ENCODE results near the gene EMC10. TPM values are rescaled to one million over a fixed set of nuclear protein-coding genes. Genes with fewer than 3 reads are reported as not detected.

Gene EMC10
- total RNA-seq, 2 experiments from 2014 or later: 80.0 to 80.3 TPM

GRCh38 chr19:50475101-50475568 lies 1.2 kb upstream of the EMC10 start:
- Histone ChIP-seq H3K4me3 (ENCODE audit: low read length) (no peak overlapping the region), H3K36me3 (ENCODE audit: insufficient read depth, low read length) (peaks cover 22% of the 10 kb centered on the region), H3K9me3 (ENCODE audit: control insufficient read depth in 1 of 2, insufficient read depth in 1 of 2, low read length in 2 of 2) (peaks cover 0 to 6% of the 10 kb centered on the region in 2 experiments), H3K27me3 (ENCODE audit: control insufficient read depth in 1 of 2, insufficient read depth in 2 of 2, low read length in 2 of 2) (no peaks in the 10 kb centered on the region), H3K4me1 (ENCODE audit: insufficient read depth, low read length) (peaks cover 43% of the 10 kb centered on the region), H3K27ac (ENCODE audit: low read depth in 1 of 2, low read length in 2 of 2) (no peak overlapping the region)
- no peak for TF ChIP-seq CTCF (IDR thresholded peaks at IDR 0.05)
- ATAC-seq (ENCODE audit: poor library complexity) (no peak), DNase-seq (peak in 1 of 14 experiments; percentile 38)
- ChIA-PET POLR2A (interaction anchor here (0.9 to 1.3 kb wide), 2 partner anchors 36 to 117 kb away, joined by 3 to 4 read pairs; partner anchors contain the start of gene JOSD2), CTCF (no interaction called here)
- H3K9me3 Mint-ChIP-seq: no peaks in the 10 kb centered on the region
- H3K36me3 Mint-ChIP-seq (ENCODE audit: low read depth): peaks cover 37% of the 10 kb centered on the region
- H3K27ac Mint-ChIP-seq: peak overlapping the region; percentile 95
- intact Hi-C loops (cut with DNase I, micrococcal nuclease): loop anchor here in 1 of 2 experiments (5.0 kb wide), 1 partner anchor 108 kb away; the partner anchor contains the start of gene NAPSA
- H3K27me3 Mint-ChIP-seq: no peaks in the 10 kb centered on the region
- H3K4me3 Mint-ChIP-seq: peak overlapping the region; percentile 95
- peaks cover 22% of the 10 kb centered on the region for H3K4me1 Mint-ChIP-seq (ENCODE audit: low read depth)

GRCh38 chr19:50475736-50476223 lies 527 bp upstream of the EMC10 start:
- Mint-ChIP-seq H3K4me1 (ENCODE audit: low read depth) (peaks cover 22% of the 10 kb centered on the region), H3K9me3 (no peaks in the 10 kb centered on the region), H3K27ac (peak overlapping the region; percentile 95), H3K4me3 (peak overlapping the region; percentile 95), H3K27me3 (no peaks in the 10 kb centered on the region), H3K36me3 (ENCODE audit: low read depth) (peaks cover 38% of the 10 kb centered on the region)
- Histone ChIP-seq H3K36me3 (ENCODE audit: insufficient read depth, low read length) (peaks cover 28% of the 10 kb centered on the region), H3K4me1 (ENCODE audit: insufficient read depth, low read length) (peaks cover 43% of the 10 kb centered on the region), H3K4me3 (ENCODE audit: low read length) (peak overlapping the region; percentile 79), H3K9me3 (ENCODE audit: control insufficient read depth in 1 of 2, insufficient read depth in 1 of 2, low read length in 2 of 2) (peaks cover 0 to 6% of the 10 kb centered on the region in 2 experiments), H3K27me3 (ENCODE audit: control insufficient read depth in 1 of 2, insufficient read depth in 2 of 2, low read length in 2 of 2) (no peaks in the 10 kb centered on the region), H3K27ac (ENCODE audit: low read depth in 1 of 2, low read length in 2 of 2) (peak overlapping the region in 1 of 2 donors; percentile 73)
- no peak for ATAC-seq (ENCODE audit: poor library complexity)
- POLR2A ChIA-PET: interaction anchor here (0.9 to 1.3 kb wide), 2 partner anchors 36 to 118 kb away, joined by 3 to 4 read pairs; partner anchors contain the start of gene JOSD2
- no peak for TF ChIP-seq CTCF (IDR thresholded peaks at IDR 0.05)
- intact Hi-C loops (cut with DNase I, micrococcal nuclease): loop anchor here (1.0 to 5.0 kb wide), 3 partner anchors 36 to 108 kb away; partner anchors contain the start of genes JOSD2 (in 2 of the 2), MYBPC2 (in 1 of the 2) and NAPSA (in 1 of the 2)
- DNase-seq: no peak
- CTCF ChIA-PET: no interaction called here

- Mint-ChIP-seq H3K27me3 (no peaks in the 10 kb centered on the region), H3K9me3 (no peaks in the 10 kb centered on the region), H3K27ac (peak overlapping the region; percentile 95), H3K4me3 (peak overlapping the region; percentile 95), H3K36me3 (ENCODE audit: low read depth) (peaks cover 44% of the 10 kb centered on the region), H3K4me1 (ENCODE audit: low read depth) (peaks cover 22% of the 10 kb centered on the region)
- ChIA-PET POLR2A (interaction anchor here (0.6 to 1.1 kb wide), 3 partner anchors 98 to 120 kb away, joined by 3 to 12 read pairs (median 3); partner anchors contain the start of gene NR1H2), CTCF (no interaction called here)
- H3K36me3 ChIP-seq (ENCODE audit: insufficient read depth, low read length): peaks cover 39% of the 10 kb centered on the region
- H3K27ac ChIP-seq (ENCODE audit: low read depth in 1 of 2, low read length in 2 of 2): peak overlapping the region; percentile 73 to 82
- ATAC-seq (ENCODE audit: poor library complexity) (no peak), DNase-seq (no peak)
- TF ChIP-seq CTCF (IDR thresholded peaks at IDR 0.05): no peak
- H3K4me1 ChIP-seq (ENCODE audit: insufficient read depth, low read length): peaks cover 43% of the 10 kb centered on the region
- peaks cover 0 to 6% of the 10 kb centered on the region in 2 experiments for H3K9me3 ChIP-seq (ENCODE audit: control insufficient read depth in 1 of 2, insufficient read depth in 1 of 2, low read length in 2 of 2)
- H3K27me3 ChIP-seq (ENCODE audit: control insufficient read depth in 1 of 2, insufficient read depth in 2 of 2, low read length in 2 of 2): no peaks in the 10 kb centered on the region
- intact Hi-C loops (cut with DNase I, micrococcal nuclease): loop anchor here (1.0 to 5.0 kb wide), 3 partner anchors 34 to 110 kb away; partner anchors contain the start of genes JOSD2 (in 2 of the 2), MYBPC2 (in 1 of the 2) and NAPSA (in 1 of the 2)
- peak overlapping the region; percentile 79 for H3K4me3 ChIP-seq (ENCODE audit: low read length)
These were observed 566 bp downstream of the EMC10 start for GRCh38 chr19:50476907-50477238.
